GM18505 (cell line): ENCODE data around the gene ZFAND3.
"Not testable (repeated sequence)": the region's sequence is repeated elsewhere in the genome, so short reads cannot be mapped to it uniquely, and the experiment has no call there.

ENCODE experiments used
- ATAC-seq: cut with Tn5 transposase; IDR thresholded peaks from one replicate; pipeline ENCODE4 v1.9.1; 2021; ENCODE audit not compliant: unreplicated experiment
- POLR2A ChIP-seq: IDR thresholded peaks from 4 replicates; pipeline ENCODE4 v1.6.1; 2011; ENCODE audit warnings: borderline replicate concordance; ENCODE audit not compliant: insufficient read depth, insufficient read length; ENCODE audit errors: extremely low read depth

ZFAND3 gene

GRCh38 chr6:37893257-37893656 lies 73.7 kb downstream of the ZFAND3 start:
- ATAC-seq: no peak
- TF ChIP-seq POLR2A: no peak

DNA sequence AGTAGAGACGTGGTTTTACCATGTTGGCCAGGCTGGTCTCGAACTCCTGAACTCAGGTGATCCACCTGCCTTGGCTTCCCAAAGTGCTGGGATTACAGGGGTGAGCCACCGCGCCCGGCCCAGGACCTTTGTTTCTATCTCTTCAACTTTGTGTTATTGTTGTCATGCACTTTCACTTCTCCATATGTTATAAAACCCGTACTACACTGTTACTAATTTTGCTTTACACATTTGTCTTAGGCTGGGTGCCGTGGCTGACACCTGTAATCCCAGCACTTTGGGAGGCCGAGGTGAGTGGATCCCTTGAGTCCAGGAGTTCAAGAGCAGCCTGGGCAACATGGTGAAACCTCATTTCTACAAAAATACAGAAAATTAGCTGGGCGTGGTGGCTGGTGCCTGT lies 74.2 kb downstream of the ZFAND3 start:
- not testable (repeated sequence) for ATAC-seq

DNA sequence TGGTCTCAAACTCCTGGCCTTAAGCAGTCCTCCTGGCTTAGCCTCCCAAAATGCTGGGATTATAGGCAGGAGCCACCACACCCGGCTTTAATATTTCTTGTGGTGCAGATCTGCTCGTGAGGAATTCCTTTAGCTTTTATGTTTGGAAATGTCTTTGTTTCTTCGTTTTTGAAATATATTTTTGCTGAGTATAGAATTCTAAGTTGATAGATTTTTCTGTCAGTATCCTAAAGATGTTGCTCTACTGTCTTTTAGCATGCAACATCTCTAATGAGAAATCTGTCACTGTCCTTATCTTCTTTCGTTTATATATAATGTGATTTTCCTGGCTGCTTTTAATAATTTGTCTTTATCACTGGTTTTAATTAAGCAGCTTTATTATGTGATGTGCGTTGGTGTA lies 75.1 kb downstream of the ZFAND3 start:
- ATAC-seq: no peak

DNA sequence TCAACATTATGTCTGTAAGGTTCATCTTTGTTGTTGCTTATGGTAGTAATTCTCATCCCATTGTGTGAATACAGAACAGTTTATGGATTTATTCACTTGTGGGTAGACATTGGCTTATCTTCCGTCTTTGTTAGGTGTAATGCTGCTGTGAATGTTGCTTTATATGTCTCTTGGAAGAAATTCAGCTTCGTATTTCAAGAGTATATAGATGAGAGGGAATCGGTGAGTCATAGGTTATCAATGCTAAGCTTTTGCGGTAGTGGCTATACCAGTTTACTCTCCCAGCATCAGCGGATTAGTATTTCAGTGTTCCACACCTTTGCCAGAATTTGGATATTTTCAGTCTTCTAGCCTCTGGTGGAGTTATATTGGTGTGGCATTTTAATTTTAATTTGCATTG lies 77.8 kb downstream of the ZFAND3 start:
- TF ChIP-seq POLR2A: no peak
- no peak for ATAC-seq

More for the DNA sequence above, 75.1 kb downstream of the ZFAND3 start:
- TF ChIP-seq POLR2A: no peak

- no peak for ATAC-seq
- TF ChIP-seq POLR2A: no peak
Measured at GRCh38 chr6:37897818-37898515, 78.4 kb downstream of the ZFAND3 start.

DNA sequence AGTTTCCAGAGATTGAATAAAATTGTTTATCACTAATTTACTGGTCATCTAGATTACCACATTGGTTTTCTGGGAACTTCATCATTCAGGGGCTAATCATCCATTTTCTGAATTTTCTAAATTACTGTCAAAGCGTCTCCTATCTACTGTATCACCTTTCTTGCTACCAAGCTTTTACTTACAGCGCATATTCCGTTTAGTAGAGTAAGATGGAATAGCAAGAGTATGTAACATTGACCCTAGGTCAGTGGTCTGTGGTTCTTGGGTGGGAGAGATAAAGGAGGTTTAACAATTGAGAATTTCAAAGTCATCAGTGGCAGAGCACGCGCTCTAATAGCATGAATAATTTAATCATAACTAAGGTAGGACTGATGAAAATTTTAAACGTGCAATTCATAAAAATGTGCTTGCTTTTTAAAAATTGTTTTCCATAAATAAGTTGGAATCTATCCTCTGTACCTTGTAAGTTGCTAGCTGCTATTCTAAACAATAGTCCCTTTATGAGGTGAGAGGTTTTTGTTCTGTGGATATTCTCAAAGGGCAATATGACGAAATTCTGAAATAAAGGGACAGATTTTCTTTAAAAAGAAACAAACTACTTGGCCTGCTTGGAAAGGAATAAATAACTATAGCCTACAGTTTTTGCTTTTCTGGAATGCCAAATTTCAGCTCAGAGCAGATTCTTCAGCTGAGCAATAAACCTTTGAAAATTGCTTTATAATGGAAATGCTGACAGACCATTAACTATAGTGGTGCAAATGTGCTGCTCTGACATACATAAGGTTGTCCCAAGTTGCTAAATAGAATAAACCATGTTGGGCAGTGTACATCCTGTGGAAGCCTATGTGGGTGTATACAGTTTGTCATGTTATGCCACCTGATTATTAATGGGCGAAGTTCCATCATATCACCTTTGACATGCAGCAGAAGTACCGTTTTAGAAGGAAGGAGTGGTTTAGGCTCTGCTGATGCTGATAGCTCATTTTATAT lies 84.1 kb downstream of the ZFAND3 start:
- no peak for TF ChIP-seq POLR2A
- ATAC-seq: no peak

GRCh38 chr6:37904590-37904989 lies 85.1 kb downstream of the ZFAND3 start:
- ATAC-seq: no peak
- TF ChIP-seq POLR2A: no peak

GRCh38 chr6:37906121-37906520 lies 86.6 kb downstream of the ZFAND3 start:
- no peak for TF ChIP-seq POLR2A
- no peak for ATAC-seq

DNA sequence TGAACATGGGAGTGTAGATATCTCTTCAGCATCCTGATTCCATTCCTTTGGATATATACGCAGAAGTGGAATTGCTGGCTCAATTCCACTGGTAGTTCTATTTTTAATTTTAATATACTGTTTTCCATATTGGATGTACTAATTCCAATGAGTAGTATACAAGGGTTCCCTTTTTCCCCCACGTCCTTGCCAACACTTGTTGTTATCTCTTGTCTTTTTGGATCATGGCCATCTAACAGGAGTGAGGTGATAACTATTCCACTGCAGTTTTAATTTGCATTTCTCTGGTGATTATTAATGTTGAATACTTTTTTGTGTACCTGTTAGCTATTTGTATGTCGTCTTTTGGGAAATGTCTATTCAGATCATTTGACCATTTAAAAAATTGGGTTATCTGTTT lies 91.5 kb downstream of the ZFAND3 start:
- TF ChIP-seq POLR2A: no peak
- ATAC-seq: no peak

DNA sequence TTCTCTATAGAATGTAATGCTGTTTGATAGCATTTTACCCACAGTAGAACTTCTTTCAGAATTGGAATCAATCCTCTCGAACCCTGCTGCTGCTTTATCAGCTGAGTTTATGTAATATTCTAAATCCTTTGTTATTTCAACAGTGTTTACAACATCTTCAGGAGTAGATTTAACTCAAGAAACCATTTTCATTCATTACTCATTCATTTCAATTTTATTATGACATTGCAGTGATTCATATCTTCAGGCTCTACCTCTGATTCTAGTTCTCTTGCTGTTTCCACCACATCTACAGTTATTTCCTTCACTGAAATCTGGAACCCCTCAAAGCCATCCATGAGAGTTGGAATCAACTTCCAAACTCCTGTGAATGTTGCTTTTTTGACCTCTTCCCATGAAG lies 93.7 kb downstream of the ZFAND3 start:
- no peak for TF ChIP-seq POLR2A
- ATAC-seq: no peak

DNA sequence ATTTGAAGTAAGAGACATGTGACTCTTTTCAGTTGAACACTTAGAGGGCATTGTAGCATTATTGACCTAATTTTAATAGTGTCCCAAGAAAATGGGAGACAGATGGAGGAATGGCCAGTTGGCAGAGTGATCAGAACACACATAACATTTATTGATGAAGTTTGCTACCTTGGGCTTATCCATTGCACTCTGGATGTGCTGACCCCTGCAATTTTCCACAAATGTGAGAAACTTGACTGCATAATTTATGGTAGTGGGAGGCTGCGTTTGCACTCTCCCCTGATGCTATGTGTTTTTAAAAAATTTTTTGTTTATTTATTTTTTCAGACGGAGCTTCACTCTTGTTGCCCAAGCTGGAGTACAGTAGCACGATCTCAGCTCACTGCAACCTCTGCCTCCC lies 95.9 kb downstream of the ZFAND3 start:
- no peak for TF ChIP-seq POLR2A
- ATAC-seq: no peak

DNA sequence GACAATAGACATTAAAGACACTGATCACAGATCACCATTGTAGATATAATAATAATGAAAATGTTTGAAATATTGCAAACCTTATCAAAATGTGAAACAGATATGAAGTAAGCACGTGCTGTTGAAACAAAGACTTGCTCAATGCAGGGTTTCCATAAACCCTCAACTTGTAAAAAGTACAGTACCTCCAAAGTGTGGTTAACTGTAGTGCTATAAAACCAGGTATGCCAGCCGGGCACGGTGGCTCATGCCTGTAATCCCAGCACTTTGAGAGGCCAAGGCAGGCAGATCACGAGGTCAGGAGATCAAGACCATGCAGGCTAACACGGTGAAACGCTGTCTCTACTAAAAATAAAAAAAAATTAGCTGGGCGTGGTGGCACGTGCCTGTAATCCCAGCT lies 96.6 kb downstream of the ZFAND3 start:
- no peak for ATAC-seq
- no peak for TF ChIP-seq POLR2A

DNA sequence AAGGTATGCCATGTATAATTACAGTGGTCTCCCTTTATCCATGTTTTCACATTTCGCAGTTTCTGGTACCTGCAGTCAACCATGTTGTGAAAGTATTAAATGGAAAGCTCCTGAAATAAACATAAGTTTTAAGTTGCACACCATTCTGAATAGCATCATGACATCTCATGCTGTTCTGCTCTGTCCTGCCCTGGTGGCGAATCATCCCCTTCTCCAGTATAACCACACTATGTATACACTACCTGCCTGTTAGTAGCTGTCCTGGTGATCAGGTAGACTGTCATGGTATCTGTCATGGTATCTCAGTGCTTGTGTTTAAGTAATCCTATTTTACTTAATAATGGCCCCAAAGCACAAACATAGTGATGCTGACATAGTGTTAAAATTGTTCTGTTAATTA lies 97.1 kb downstream of the ZFAND3 start:
- ATAC-seq: no peak
- no peak for TF ChIP-seq POLR2A

DNA sequence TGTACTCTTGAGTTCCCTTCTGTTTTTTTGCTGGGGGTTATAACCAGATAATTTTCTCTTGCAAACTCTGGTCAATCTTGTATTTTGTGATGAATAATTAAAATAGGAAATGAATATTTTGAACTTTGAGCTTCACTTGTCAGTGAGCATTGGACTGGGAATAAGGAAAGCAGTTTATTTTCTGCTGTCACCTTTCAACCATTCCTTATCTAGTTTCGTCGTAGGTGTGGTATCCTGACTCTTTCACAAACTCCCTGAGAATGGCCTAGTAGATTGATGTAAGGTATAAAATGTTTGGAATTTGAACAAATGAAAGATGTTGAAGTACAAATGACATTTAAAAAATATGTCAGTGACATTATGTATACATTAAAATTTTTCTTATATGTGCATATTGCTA lies 98.0 kb downstream of the ZFAND3 start:
- no peak for TF ChIP-seq POLR2A
- no peak for ATAC-seq
